Fibroblast of lung (primary cell): ENCODE measurements around the gene NFKBIB.

Experiments used
- CTCF ChIP-seq, 2 donors: IDR thresholded peaks in 1 of 2; conservative IDR thresholded peaks in 1 of 2; 1 replicate in 1 of 2; 2 replicates in 1 of 2; pipeline ENCODE4 v1.5.1; 2011 to 2012; ENCODE audit warnings: low read length in 2 of 2, control low read depth in 1 of 2, inconsistent platforms in 1 of 2, low read depth in 1 of 2, mild to moderate bottlenecking in 1 of 2
- EZH2 ChIP-seq: IDR thresholded peaks from 2 replicates; pipeline ENCODE4 v1.5.1; 2012; ENCODE audit warnings: low read length, control low read depth, mild to moderate bottlenecking; ENCODE audit errors: missing control alignments

- TF ChIP-seq CTCF (conservative IDR thresholded peaks at IDR 0.05 in 1 of 2, IDR thresholded peaks at IDR 0.05 in 1 of 2; ENCODE audit: low read depth in 1 of 2, low read length in 2 of 2) (no peak), EZH2 (no peak)
These were observed 47.3 kb upstream of the NFKBIB start for GRCh38 chr19:38852231-38853044.
